Measurements from ENCODE around the gene DLG4. TPM values are rescaled to one million over a fixed set of nuclear protein-coding genes. Genes with fewer than 3 reads are reported as not detected.
"Not testable (repeated sequence)": the region's sequence is repeated elsewhere in the genome, so short reads cannot be mapped to it uniquely, and the experiment has no call there.

DLG4 gene
- total RNA-seq, 1 donor from 2014 or later: 6.1 TPM

GRCh38 chr17:7250695-7251627 lies 31.3 kb upstream of the DLG4 start:
- Histone ChIP-seq H3K36me3 (ENCODE audit: control insufficient read depth, insufficient read depth, low read length) (peaks cover 3% of the 10 kb centered on the region), H3K27me3 (ENCODE audit: control insufficient read depth, insufficient read depth, low read length) (no peaks in the 10 kb centered on the region), H3K4me3 (ENCODE audit: low read depth, low read length) (peak overlapping the region; percentile 81)
- no peak for TF ChIP-seq CTCF (IDR thresholded peaks at IDR 0.05; ENCODE audit: insufficient read depth, low read length, poor library complexity, severe bottlenecking)
- DNase-seq (ENCODE audit: low read depth): no peak

GRCh38 chr17:7249830-7250229 lies 30.2 kb upstream of the DLG4 start:
- Histone ChIP-seq H3K36me3 (ENCODE audit: control insufficient read depth, insufficient read depth, low read length) (peaks cover 3% of the 10 kb centered on the region), H3K4me3 (ENCODE audit: low read depth, low read length) (peak overlapping the region; percentile 81), H3K27me3 (ENCODE audit: control insufficient read depth, insufficient read depth, low read length) (no peaks in the 10 kb centered on the region)
- no peak for DNase-seq (ENCODE audit: low read depth)
- TF ChIP-seq CTCF (IDR thresholded peaks at IDR 0.05; ENCODE audit: insufficient read depth, low read length, poor library complexity, severe bottlenecking): no peak

GRCh38 chr17:7249214-7249613 lies 29.6 kb upstream of the DLG4 start:
- no peak overlapping the region for H3K4me3 ChIP-seq (ENCODE audit: low read depth, low read length)
- H3K36me3 ChIP-seq (ENCODE audit: control insufficient read depth, insufficient read depth, low read length): peaks cover 1% of the 10 kb centered on the region
- DNase-seq (ENCODE audit: low read depth): no peak
- TF ChIP-seq CTCF (IDR thresholded peaks at IDR 0.05; ENCODE audit: insufficient read depth, low read length, poor library complexity, severe bottlenecking): no peak
- H3K27me3 ChIP-seq (ENCODE audit: control insufficient read depth, insufficient read depth, low read length): no peaks in the 10 kb centered on the region

GRCh38 chr17:7248796-7249195 lies 29.2 kb upstream of the DLG4 start:
- no peaks in the 10 kb centered on the region for H3K36me3 ChIP-seq (ENCODE audit: control insufficient read depth, insufficient read depth, low read length)
- TF ChIP-seq CTCF (IDR thresholded peaks at IDR 0.05; ENCODE audit: insufficient read depth, low read length, poor library complexity, severe bottlenecking): no peak
- no peaks in the 10 kb centered on the region for H3K27me3 ChIP-seq (ENCODE audit: control insufficient read depth, insufficient read depth, low read length)
- no peak for DNase-seq (ENCODE audit: low read depth)
- no peak overlapping the region for H3K4me3 ChIP-seq (ENCODE audit: low read depth, low read length)

GRCh38 chr17:7246779-7247178 lies 27.1 kb upstream of the DLG4 start:
- H3K36me3 ChIP-seq (ENCODE audit: control insufficient read depth, insufficient read depth, low read length): no peaks in the 10 kb centered on the region
- no peak for TF ChIP-seq CTCF (IDR thresholded peaks at IDR 0.05; ENCODE audit: insufficient read depth, low read length, poor library complexity, severe bottlenecking)
- no peak for DNase-seq (ENCODE audit: low read depth)
- H3K4me3 ChIP-seq (ENCODE audit: low read depth, low read length): no peak overlapping the region
- H3K27me3 ChIP-seq (ENCODE audit: control insufficient read depth, insufficient read depth, low read length): no peaks in the 10 kb centered on the region

GRCh38 chr17:7243838-7244237 lies 24.2 kb upstream of the DLG4 start:
- not testable (repeated sequence) for H3K27me3 ChIP-seq (ENCODE audit: control insufficient read depth, insufficient read depth, low read length); H3K4me3 ChIP-seq (ENCODE audit: low read depth, low read length); H3K36me3 ChIP-seq (ENCODE audit: control insufficient read depth, insufficient read depth, low read length); DNase-seq (ENCODE audit: low read depth)
